Tibial artery (tissue), 4 donors: ENCODE data around the gene NRXN3.

Experiments used
- DNase-seq, 2 donors: peaks; one replicate each; pipeline ENCODE4 v3.0.0-alpha.2; 2019
- H3K27ac ChIP-seq, 2 donors: fragments of 200-600 bp; sonication (generic) in 1 of 2; 1 replicate in 1 of 2; 2 replicates in 1 of 2; pipeline ENCODE4 v1.5.1; 2018 to 2019; ENCODE audit warnings: mild to moderate bottlenecking in 1 of 2
- H3K27me3 ChIP-seq, 2 donors: fragments of 200-600 bp; sonication (generic) in 1 of 2; one replicate each; pipeline versions ENCODE4 v1.5.1 to v1.6.0; 2016 to 2019
- H3K36me3 ChIP-seq, 3 donors: fragments of 200-600 bp; sonication (generic) in 2 of 3; one replicate each; pipeline ENCODE4 v1.5.1; 2016 to 2019; ENCODE audit warnings: mild to moderate bottlenecking in 2 of 3
- H3K4me1 ChIP-seq, 4 donors: fragments of 200-600 bp; sonication (generic) in 2 of 4; 1 replicate in 3 of 4; 2 replicates in 1 of 4; pipeline ENCODE4 v1.5.1; 2016 to 2019
- H3K4me3 ChIP-seq, 2 donors: fragments of 200-600 bp; sonication (generic) in 1 of 2; 1 replicate in 1 of 2; 2 replicates in 1 of 2; pipeline ENCODE4 v1.5.1; 2018 to 2019; ENCODE audit warnings: mild to moderate bottlenecking in 2 of 2
- H3K9me3 ChIP-seq, 3 donors: fragments of 200-600 bp; sonication (generic) in 1 of 3; one replicate each; pipeline ENCODE4 v1.5.1; 2016 to 2019
- intact Hi-C: fragments of 100-400 bp; cut with DNase I; formaldehyde crosslinking; loops from one replicate; pipeline ENCODE4 v1.15.0; 2023; ENCODE audit warnings: low total_unique reads
- TF ChIP-seq, protein P1 (sequence below), 2 experiments: fragments of 200-600 bp in 1 of 2; fragments of 450-650 bp in 1 of 2; IDR thresholded peaks; one replicate each; pipeline ENCODE4 v1.5.1; 2017 to 2019; ENCODE audit warnings: antibody characterized with exemption in 2 of 2, mild to moderate bottlenecking in 1 of 2, moderate library complexity in 1 of 2

The NRXN3 gene

DNA sequence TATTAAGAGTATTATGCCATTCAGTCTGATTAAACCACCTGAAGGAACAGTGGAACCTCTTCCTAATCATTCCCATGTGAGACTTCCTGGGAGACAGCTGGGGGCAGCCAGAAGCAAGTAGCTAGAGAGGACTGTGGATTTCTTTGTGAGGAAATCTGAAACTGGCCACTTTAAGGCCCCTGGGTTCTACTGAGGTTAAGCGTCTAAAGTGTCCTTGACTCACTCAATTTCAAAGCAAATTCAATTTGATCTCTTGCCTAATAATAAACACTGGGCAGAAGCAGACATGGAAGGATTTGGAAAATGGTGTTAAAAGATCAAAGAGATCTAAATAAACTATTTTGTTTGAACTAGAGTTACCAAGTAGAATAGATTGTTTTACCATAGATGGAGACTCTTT, 909.9 kb downstream of the NRXN3 start:
- Histone ChIP-seq H3K36me3 (no peaks in the 10 kb centered on the region), H3K9me3 (no peaks in the 10 kb centered on the region), H3K4me3 (no peak overlapping the region), H3K4me1 (peaks cover 0 to 4% (median 0%) of the 10 kb centered on the region in 4 donors), H3K27me3 (no peaks in the 10 kb centered on the region), H3K27ac (no peak overlapping the region)
- DNase-seq: no peak
- TF ChIP-seq, protein P1, sequence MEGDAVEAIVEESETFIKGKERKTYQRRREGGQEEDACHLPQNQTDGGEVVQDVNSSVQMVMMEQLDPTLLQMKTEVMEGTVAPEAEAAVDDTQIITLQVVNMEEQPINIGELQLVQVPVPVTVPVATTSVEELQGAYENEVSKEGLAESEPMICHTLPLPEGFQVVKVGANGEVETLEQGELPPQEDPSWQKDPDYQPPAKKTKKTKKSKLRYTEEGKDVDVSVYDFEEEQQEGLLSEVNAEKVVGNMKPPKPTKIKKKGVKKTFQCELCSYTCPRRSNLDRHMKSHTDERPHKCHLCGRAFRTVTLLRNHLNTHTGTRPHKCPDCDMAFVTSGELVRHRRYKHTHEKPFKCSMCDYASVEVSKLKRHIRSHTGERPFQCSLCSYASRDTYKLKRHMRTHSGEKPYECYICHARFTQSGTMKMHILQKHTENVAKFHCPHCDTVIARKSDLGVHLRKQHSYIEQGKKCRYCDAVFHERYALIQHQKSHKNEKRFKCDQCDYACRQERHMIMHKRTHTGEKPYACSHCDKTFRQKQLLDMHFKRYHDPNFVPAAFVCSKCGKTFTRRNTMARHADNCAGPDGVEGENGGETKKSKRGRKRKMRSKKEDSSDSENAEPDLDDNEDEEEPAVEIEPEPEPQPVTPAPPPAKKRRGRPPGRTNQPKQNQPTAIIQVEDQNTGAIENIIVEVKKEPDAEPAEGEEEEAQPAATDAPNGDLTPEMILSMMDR (IDR thresholded peaks at IDR 0.05): no peak
- intact Hi-C loops: no loop called here

DNA sequence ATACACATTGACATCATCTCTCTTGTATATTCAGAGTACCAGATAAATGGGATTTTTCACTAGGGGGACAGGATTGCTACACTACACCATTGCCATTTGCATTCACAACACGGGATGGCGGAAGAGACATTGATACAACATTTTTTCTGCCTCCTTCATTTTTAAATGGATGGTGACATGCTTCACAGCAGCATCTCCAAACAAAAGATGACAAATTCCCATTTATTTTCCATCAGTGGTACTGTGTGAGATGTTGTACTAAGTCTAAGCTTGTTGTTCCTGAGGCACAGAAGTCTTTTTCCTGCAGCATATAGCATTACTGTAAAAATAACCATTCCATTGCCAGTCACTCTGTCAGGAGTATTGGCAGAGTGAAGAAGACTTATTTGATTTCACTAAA, 912.7 kb downstream of the NRXN3 start:
- DNase-seq: no peak
- H3K4me1 ChIP-seq: peaks cover 0 to 4% (median 0%) of the 10 kb centered on the region in 4 donors
- no peak overlapping the region for H3K4me3 ChIP-seq
- H3K27ac ChIP-seq: no peak overlapping the region
- no peaks in the 10 kb centered on the region for H3K9me3 ChIP-seq
- H3K36me3 ChIP-seq: no peaks in the 10 kb centered on the region
- no peaks in the 10 kb centered on the region for H3K27me3 ChIP-seq
- TF ChIP-seq, protein P1 (IDR thresholded peaks at IDR 0.05): no peak
- intact Hi-C loops: no loop called here

DNA sequence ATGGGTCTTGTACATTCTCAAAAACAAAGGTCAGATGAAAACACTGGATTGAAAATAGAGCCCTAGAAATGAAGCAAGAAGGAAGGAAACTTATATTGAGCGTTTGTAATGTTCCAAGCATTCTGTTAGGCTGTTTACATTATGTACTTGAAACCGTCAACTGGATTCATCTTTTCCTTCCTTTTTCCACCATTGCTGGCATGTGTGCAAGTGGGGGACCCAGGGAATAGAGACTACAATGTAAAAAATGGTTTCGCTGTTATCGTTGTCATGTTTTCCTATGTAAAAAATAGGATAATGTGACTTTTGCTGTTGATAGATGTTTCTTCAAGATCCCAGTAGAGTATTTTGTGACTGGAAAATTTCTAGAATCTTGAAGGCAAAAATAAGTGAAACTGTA, 913.2 kb downstream of the NRXN3 start:
- DNase-seq: no peak
- H3K4me1 ChIP-seq: peaks cover 0 to 4% (median 0%) of the 10 kb centered on the region in 4 donors
- H3K27ac ChIP-seq: no peak overlapping the region
- TF ChIP-seq, protein P1 (IDR thresholded peaks at IDR 0.05): no peak
- no peaks in the 10 kb centered on the region for H3K9me3 ChIP-seq
- no peak overlapping the region for H3K4me3 ChIP-seq
- no peaks in the 10 kb centered on the region for H3K27me3 ChIP-seq
- H3K36me3 ChIP-seq: no peaks in the 10 kb centered on the region
- intact Hi-C loops: no loop called here

DNA sequence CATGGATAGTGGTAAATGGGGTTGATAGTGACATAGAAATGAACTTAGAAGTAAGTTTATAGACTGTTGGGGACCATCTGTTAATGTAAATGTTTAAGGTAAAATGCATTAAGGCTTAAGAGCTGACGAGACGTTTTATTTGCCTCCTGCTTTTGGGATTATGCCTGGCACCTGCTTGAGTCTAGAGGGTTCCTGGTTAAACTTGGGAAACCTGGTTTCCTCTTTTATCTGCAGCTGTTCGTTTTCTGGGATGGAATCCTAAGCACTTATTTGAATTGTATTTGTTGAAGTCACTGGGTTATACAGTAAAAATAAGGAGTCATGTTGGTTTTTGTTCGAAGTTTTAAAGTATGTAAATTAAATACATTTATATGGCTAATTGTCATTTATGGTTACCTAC, 914.7 kb downstream of the NRXN3 start:
- Histone ChIP-seq H3K27ac (no peak overlapping the region), H3K4me3 (no peak overlapping the region), H3K36me3 (no peaks in the 10 kb centered on the region), H3K4me1 (peaks cover 0 to 8% (median 0%) of the 10 kb centered on the region in 4 donors), H3K9me3 (no peaks in the 10 kb centered on the region), H3K27me3 (no peaks in the 10 kb centered on the region)
- DNase-seq: no peak
- intact Hi-C loops: no loop called here
- TF ChIP-seq, protein P1 (IDR thresholded peaks at IDR 0.05): no peak

DNA sequence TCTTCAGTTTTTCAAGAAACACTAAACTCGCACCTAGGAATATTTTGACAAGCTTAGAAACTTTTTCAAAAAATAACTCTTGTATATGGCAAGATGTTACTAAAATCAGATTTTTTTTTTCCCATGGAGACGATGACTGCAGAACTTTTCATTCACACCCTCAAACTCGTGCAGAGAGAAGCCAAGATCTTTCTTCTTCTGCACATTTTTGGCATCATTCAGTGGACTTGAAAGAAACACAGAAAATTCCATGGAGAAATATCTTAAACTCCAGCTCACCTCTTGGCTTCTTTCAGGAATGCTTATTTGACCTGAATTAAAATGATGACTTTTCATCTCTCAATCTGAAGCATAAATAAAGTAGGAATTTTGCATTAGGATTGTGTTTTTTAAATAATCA, 919.4 kb downstream of the NRXN3 start:
- DNase-seq: no peak
- Histone ChIP-seq H3K27me3 (no peaks in the 10 kb centered on the region), H3K9me3 (no peaks in the 10 kb centered on the region), H3K36me3 (no peaks in the 10 kb centered on the region), H3K4me1 (peaks cover 0 to 15% (median 0%) of the 10 kb centered on the region in 4 donors), H3K4me3 (no peak overlapping the region), H3K27ac (no peak overlapping the region)
- TF ChIP-seq, protein P1 (IDR thresholded peaks at IDR 0.05): no peak
- intact Hi-C loops: no loop called here

DNA sequence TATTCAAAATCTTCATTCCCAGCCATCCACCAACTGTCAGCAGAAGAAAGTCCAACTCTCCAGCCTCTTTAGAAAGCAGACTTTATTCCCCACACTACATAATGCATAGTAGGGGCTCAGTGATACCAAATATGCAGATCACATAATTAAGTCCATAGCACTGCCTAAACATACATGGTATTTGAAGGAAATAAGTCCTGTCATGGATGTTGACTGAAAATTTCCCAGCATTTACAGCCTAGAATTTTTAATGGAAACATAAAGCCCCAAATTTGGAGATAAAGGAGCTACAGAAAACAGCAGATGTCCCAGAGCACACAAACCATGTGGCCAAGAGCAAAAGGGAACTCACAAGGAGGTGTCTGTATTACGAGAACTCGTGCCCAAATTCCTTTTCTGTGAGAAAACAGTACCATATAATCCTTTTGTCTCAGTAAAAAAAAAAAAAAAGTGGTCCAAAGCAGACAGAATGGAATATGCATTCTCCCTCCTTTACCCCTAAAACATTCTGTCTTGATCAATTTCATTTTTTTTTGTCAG, 920.5 kb downstream of the NRXN3 start:
- H3K9me3 ChIP-seq: no peaks in the 10 kb centered on the region
- H3K27ac ChIP-seq: no peak overlapping the region
- H3K4me3 ChIP-seq: no peak overlapping the region
- TF ChIP-seq, protein P1 (IDR thresholded peaks at IDR 0.05): no peak
- H3K4me1 ChIP-seq: peaks cover 0 to 15% (median 0%) of the 10 kb centered on the region in 4 donors
- H3K36me3 ChIP-seq: no peaks in the 10 kb centered on the region
- no peaks in the 10 kb centered on the region for H3K27me3 ChIP-seq
- intact Hi-C loops: no loop called here
- no peak for DNase-seq
